ENCODE measurements around the gene LIN37.

Gene LIN37

DNA sequence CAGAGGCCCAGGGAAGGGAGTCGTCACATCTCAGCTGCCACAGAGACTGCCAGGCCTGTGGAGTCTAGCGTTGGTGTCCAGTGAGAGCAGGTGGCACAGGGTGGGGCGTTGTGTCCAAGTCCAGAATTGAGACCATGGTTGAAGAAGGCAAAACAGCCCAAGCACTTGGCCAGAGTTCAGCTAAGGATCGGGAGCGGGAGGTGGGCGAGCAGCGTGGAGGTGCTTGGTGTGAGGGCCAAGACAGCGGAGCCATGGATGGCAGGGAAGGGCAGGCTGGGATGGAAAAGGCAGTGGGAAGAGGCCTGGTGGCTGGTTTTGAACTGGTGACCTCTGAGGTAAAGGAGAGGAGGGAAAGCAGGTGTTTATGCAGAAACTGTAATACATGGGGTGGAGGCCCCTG, 14.1 kb upstream of the LIN37 start:
- DNase-seq (ENCODE audit: low read depth in 4 of 4, low spot score in 1 of 4) = no peak

DNA sequence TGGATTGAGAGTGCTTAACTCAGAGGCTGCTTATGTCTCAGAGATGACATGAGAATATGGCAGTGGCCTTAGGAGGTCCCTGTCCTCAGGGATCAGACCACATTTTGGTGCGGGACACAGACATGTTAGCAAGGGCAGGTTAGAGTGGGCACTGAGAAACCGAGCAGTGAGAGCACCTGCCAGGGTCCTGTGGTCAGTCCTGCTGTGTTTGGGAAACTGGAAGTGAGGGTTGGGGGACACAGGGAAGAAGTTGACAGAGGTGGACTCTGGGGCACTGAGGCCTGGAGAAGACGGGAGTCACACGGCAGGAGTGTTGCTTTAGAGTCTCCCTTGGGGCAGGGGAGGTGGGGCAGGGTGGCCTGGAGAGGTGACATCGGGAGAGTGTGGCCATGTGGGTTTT, 13.5 kb upstream of the LIN37 start:
- no peak for DNase-seq (ENCODE audit: low read depth in 4 of 4, low spot score in 1 of 4)

DNA sequence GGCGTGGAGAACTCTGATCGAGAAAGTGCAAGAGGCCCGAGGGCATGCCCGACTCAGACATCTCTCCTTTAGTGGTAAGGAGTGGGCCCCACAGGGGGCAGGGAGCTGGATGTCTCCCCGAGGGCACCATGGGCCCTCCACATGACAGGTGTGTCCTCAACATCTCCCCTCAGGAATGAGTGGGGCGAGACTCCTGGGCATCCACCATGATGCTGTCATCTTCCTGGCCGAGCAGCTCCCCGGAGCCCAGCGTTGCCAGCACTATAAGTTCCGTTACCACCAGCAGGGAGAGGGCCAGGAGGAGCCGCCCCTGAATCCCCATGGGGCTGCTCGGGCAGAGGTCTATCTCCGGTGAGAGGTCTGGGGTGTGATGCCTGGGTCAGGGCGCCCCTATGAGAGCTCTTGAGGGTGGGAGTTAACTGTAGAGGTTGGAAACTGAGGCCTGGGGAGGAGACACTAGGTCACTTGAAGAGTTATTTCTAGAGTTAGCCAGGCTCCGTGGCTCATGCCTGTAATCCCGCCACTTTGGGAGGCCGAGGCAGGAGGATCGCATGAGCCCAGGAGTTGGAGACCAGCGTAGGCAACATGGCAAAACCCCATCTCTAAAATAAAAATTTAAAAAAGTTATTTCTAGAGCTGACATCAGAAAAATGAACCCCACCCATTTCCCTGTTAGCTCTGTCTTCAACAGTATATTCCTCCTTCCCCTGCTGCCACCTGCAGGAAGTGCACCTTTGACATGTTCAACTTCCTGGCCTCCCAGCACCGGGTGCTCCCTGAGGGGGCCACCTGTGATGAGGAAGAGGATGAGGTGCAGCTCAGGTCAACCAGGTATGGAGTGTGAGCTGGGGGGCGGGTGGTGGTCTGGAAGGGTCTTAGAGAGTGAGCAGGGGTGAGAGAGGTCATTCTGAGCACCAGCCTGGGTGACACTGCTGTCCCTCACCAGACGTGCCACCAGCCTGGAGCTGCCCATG, 11.2 kb upstream of the LIN37 start:
- DNase-seq (ENCODE audit: low read depth in 4 of 4, low spot score in 1 of 4) = no peak

DNA sequence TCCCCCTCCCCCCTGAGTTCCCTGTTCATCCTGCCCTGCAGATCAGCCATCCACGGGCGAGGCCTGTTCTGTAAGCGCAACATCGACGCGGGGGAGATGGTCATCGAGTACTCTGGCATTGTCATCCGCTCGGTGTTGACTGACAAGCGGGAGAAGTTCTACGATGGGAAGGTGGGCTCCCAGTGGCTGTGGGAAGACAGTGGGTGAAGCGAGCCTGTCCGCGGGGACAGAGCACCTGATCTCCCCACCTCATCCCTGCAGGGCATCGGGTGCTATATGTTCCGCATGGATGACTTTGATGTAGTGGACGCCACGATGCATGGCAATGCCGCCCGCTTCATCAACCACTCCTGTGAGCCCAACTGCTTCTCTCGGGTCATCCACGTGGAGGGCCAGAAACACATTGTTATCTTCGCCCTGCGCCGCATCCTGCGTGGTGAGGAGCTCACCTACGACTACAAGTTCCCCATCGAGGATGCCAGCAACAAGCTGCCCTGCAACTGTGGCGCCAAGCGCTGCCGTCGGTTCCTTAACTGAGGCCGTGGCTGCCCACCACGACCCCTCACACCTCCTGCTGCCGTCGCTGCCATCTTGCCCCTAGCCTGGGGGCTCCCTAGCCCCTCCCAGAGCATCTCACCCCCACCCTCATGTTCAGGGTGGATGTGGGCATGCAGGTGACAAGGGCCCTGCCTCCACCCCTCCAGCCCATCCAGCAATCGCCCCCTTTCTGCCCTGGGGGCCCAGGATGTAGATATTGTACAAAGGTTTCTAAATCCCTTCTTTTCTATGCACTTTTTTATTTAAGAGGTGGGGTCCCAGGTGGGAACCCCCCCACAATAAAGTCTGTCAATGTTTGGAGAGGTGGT, 10.1 kb upstream of the LIN37 start:
- DNase-seq (ENCODE audit: low read depth in 4 of 4, low spot score in 1 of 4) = no peak

DNA sequence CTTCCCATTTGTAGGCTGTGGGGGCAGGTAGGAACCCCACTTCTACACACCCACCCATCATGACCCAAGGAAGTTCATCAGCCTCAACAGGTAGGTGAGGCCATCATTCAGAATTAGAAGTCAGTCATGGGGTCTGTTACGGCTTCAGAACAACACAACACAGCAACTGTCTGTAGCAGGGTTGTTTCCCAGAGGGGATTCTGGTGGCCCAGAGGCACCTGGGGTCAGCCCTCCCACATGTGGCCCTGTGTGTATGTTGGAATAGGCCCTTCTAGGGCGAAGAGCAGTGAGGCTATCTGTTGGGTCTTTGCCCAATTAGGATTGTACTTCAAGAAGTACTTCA, 9.5 kb upstream of the LIN37 start:
- no peak for DNase-seq (ENCODE audit: low read depth in 4 of 4, low spot score in 1 of 4)

DNA sequence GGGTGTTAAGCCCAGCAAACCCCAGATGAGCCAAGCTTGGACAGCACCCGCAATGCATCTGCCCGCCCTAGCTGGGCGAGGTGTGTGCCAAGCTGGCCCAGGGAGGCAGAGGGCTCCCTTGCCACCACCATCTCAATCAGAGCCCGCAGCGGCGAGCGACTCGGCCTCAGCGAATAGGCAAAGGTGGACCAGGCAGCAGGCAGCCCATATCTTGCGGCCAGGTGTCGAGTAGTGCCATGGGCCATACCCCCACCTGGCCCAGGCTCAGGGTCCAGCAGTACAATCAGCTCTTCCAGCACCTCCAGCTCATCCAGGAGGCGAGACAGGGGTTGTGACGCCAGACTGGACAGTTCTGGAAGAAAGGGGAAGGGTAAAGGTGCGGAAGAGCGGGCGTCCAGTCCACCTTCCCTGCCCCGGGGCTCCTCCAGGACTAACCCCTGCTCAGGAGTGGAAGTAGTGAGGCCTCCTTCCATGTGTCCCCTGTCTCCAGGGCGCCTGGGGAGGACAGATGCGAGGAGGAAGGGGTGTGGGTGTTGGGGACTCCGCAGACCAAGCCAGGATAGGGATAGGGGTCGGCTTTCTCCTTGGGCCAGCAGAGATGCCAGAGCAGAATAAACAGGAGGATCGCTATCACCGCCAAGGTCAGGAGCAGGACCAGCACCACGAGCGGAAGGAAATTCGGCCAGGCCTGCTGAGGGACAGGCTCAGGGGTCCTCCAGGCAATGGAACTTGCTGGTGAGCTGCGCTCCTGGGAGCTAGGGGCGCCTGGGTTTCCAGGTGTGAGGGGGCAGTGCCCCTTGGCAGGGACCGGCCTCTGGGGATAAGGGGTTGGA, 8.9 kb upstream of the LIN37 start:
- no peak for DNase-seq (ENCODE audit: low read depth in 4 of 4, low spot score in 1 of 4)

DNA sequence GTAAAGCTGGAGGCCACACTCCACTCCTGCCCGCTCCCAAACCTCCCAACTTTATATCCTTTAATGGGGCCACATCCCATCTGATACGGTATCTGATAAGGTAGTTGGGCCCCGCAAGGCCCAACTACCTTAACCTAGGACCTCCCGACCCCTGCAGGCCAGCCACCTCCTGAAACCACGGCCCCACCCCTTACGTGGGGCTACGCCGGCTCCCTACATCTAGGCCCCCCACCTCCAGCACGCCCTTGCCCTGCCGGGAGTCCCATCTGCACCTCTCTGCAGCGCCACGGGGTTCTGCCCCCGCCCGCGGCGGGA, 8.3 kb upstream of the LIN37 start:
- peak in 1 of 4 experiments; percentile 30 for DNase-seq (ENCODE audit: low read depth in 4 of 4, low spot score in 1 of 4)

DNA sequence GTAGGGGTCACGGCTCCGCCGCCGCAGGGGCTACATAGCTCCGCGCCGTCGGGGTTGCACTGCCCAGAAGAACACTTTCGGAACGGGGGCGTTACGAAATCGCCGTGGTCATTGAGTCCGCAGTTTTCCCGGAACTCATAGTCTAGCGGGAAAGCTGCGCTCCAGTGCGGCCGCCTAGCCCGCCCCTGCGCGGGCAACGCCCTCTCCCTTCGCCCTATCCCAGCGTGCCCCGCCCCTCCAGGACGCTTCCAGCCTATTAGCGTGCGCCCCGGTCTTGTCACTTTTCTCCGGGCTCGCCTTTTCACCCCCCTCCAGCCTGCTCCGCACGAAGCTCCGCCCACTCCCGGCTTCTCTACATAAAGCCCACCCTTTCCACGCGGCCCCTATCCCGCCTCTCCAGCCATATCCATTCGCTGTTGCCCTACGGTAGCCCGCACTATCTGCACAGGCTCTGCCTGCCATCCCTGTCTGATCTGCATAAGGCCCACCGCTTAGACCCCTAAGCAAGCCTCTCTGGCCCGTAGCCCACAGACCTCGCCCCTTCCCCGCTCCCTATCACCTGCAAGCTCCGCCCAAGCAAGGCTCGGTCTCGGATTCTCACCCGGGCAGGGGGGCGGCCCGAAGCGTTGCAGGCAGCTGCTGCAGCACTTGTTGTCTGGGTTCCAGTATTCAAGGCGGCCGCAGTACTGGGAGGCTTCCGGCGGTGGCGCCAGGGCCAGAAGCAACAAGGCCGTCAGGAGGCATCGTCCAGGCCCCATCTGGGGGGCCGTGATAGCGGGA, 7.8 kb upstream of the LIN37 start:
- peak in 3 of 4 experiments; percentile 89 to 96 (median 93) for DNase-seq (ENCODE audit: low read depth in 4 of 4, low spot score in 1 of 4)

DNA sequence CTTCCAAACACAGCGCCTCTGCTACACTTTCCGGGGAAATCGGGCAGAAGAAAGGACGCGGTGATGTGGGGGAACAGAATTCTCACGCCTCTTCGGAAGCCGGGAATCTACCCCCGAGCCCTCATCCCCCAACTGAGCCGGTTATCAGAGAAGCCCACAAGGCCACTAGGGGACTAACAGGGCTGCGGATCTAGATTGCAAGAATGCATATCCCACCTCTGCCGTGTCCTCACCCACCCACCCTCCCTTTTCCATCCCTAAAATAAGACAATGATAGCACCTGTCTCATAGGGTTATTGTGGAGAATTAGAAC, 7.2 kb upstream of the LIN37 start:
- no peak for DNase-seq (ENCODE audit: low read depth in 4 of 4, low spot score in 1 of 4)

DNA sequence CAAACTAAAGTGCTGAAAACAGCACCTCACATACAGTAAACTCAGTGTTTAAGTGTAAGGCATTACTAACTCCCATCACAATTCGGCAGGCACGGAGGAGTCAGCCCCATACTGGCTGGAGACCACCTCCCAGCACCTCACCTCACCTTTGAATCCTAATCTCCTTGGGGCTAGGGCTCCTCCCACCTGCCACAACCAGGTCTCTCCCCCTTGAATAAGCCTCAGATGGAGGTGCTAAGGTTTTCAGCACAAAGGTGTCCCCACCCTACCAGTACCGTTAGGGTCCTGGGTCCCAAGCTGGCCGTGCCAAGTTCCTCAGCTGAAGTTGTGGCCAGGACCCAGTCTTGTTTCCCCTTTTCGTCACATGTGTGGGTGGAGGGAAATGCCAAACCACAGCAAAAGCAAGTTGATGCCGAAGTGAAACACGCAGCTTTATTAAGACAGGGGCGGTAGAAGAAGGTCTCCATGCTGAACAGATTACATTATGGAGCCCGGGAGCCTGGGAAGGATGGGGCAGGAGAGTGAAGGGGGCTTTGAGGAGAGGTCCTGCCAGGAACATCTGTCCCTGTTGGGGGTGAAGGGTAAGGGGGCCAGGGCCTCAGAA, 6.2 kb upstream of the LIN37 start, which contains the start of gene IGFLR1:
Gene IGFLR1 (minus strand): TSS at position 332 of the 604 bp plus-strand sequence. CDS start 1,272 bp downstream, outside the sequence.
- peak in 2 of 4 experiments; percentile 60 to 63 for DNase-seq (ENCODE audit: low read depth in 4 of 4, low spot score in 1 of 4)

DNA sequence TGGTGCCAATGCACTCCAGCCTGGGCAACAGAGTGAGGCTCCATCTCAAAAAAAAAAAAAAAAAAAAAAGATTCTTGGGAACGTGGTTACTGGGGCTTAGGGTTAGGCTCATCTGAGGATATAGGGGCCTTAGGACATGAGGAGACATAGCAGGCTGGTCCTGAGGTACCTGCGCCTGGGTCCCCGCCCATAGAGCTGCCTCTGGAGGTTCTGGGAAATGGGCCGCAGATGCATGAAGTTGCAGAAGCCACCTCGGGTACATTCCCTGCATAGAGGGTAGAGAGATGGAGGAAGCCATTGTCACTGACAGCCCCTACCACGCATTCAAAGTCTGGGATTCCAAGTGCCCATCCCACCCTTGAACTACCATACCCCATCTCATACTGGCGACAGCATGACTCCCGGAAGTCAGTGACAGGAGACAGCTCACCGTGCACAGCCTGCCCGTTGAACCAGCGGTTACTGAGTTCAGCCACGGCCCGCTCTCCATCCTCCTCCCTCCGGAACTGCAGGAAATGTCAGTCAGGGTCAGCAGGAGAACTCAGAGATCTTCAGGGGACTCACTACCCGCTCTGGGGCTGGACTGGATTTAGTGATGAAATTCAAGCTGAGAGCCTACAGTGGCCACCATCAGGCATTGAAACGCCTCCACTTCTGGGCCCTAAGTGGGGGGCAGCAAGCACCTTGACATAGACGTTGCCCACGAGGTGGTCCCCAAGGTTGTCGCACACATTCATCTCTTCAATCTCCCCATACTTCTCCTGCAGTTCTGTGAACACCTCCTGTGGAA, 4.5 kb upstream of the LIN37 start:
- no peak for DNase-seq (ENCODE audit: low read depth in 4 of 4, low spot score in 1 of 4)

DNA sequence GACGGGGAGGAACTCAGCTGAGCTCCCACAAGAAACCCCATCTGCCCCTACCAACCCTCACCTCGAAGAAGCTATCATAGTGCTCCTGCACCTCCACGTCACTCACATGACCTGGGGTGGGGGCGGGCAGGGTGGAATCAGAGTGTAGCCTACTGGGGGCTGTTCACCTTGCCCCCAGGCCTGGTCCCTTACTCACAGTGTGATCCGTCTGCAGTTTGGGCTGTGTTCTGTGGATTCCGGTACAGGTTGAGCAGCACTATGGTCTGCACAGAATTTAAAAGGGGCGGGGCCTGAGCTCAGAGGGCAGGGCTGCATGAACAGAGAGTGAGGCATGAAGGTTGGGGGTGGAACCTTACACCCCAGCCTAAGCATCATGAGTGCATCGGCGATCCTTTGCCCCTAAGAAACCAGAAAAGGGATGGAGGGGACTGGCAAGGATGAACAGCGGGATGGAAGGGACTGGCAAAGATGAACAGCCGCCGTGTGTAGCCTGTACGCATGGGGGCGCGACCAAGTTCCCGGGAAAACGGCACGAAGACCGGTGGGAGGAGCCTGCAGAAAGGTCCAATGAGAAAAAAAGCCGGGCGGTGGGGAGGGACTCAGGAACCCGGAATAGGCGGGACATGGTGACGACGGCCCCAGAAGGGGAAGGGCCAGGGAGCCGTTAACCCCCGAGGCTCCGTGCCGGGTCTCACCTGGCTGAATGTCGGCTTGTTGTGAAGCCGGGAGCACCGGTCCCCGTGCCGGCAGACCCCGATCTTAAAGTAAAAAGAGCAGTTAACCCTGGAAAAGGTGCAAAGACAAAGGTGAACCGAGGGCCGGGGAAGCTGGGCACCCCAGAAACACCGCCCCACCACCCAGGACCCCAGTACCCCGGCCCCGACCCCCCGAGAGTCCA, 3.7 kb upstream of the LIN37 start:
- peak; percentile 74 to 91 (median 86) for DNase-seq (ENCODE audit: low read depth in 4 of 4, low spot score in 1 of 4)

DNA sequence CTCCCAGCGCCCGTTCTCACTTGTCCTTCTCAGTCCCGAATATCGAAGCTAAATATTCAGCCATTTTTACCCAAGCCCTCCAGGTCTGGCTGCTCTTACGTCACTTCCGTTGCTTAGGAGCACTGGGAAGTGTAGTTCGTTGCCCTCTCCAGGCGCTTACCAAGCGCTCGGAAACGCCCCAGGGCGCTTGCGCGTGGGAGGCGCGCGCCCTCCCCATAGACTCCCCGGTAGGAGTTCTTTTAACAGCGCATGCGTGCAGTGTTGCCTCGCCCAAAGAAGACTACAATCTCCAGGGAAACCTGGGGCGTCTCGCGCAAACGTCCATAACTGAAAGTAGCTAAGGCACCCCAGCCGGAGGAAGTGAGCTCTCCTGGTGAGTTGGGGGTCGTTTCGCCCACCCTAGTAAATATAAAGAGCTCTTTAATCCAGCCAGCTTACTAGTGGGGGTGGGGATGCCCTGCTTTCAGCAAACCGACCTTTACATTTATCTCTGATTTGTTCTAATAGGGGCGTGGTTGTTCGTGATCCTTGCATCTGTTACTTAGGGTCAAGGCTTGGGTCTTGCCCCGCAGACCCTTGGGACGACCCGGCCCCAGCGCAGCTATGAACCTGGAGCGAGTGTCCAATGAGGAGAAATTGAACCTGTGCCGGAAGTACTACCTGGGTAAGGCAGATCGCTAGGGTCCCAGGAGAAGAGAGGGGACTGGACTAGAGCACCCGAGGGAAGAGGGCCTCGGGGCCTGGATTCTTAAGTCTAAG, 2.9 kb upstream of the LIN37 start, which contains the start of the genes PSENEN and U2AF1L4:
Gene PSENEN (plus strand): TSS at position 324 of the 759 bp plus-strand sequence. CDS start 280 bp downstream, at position 604.
Gene U2AF1L4 (minus strand): TSS at position 91 of the 759 bp plus-strand sequence. CDS start 27 bp downstream, at position 64.
- DNase-seq (ENCODE audit: low read depth in 4 of 4, low spot score in 1 of 4) = peak; percentile 75 to 91 (median 89)

DNA sequence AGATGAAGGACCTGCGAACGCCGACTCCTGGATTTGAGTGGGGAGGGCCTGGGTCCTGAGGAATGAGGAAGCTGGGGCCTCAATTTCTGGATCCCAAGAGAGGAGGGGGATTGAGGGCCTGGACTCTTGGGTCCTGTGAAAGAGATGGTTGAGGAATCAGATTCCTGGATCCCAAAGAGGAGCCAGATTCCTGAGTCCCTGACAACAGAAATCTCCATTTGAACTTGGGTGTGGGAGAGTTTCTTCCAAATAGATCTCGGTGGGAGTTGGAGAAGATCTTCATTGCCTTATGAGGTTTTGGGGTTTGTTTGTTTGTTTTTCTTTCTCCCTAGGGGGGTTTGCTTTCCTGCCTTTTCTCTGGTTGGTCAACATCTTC, 2.3 kb upstream of the LIN37 start:
- DNase-seq (ENCODE audit: low read depth in 4 of 4, low spot score in 1 of 4) = no peak

DNA sequence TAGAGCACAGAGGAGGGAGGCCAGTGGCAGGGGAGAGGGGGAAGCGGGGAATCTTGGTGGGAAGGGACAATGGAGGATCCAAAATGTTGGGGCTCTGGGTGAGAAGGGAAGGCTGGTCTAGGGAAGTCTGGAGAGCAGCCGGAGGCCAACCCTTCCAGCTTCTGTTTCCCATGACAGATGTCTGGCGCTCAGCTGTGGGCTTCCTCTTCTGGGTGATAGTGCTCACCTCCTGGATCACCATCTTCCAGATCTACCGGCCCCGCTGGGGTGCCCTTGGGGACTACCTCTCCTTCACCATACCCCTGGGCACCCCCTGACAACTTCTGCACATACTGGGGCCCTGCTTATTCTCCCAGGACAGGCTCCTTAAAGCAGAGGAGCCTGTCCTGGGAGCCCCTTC, 1.8 kb upstream of the LIN37 start:
- DNase-seq (ENCODE audit: low read depth in 4 of 4, low spot score in 1 of 4) = no peak

DNA sequence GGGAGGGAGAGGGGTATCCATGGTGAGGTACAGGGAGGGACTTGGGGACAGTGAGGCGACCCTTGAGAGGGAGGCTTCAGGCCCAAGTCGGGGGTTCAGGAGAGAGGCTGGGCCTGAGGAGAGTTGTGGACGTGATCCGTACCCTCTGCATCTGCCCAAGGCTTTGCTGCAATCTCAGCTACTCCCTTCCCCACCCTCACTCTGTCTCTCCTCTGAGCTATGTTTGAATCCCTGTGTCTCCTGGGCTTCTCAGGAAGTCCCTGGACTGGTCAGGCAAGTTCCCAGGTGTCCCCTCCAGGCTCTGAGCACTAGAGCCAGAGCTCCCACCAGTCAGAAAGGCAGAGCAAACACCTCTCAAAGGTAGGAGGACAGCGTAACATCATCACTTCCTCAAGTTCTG, 1.8 kb downstream of the LIN37 start:
- DNase-seq (ENCODE audit: low read depth in 4 of 4, low spot score in 1 of 4) = no peak

Measured in stimulated activated CD4-positive, alpha-beta T cell treated with anti-CD3 and anti-CD28 coated beads, Interleukin-1b, Interleukin-23, amount 100 ng/mL, for 24 hours (primary cell).